BLaER1 treated with 17β-estradiol and CSF1 and Interleukin-3, amounts not matched to agents 10 nM and 100 nM (cell line): ENCODE results near the gene CILP.
"Not testable (repeated sequence)": the region's sequence is repeated elsewhere in the genome, so short reads cannot be mapped to it uniquely, and the experiment has no call there.

Experiments used
- H3K27ac ChIP-seq, 11 experiments: shearing (Covaris generic); formaldehyde crosslinking; 2 replicates each; pipeline ENCODE4 v1.8.1; 2022
- H3K27me3 ChIP-seq, 11 experiments: shearing (Covaris generic); formaldehyde crosslinking; 2 replicates each; pipeline ENCODE4 v1.8.1; 2022
- H3K36me3 ChIP-seq, 11 experiments: shearing (Covaris generic); formaldehyde crosslinking; 2 replicates each; pipeline ENCODE4 v1.8.1; 2022
- H3K4me1 ChIP-seq, 10 experiments: shearing (Covaris generic); formaldehyde crosslinking; 2 replicates each; pipeline ENCODE4 v1.8.1; 2022
- H3K4me2 ChIP-seq, 11 experiments: shearing (Covaris generic); formaldehyde crosslinking; 2 replicates each; pipeline ENCODE4 v1.8.1; 2022
- H3K4me3 ChIP-seq, 10 experiments: shearing (Covaris generic); formaldehyde crosslinking; 2 replicates each; pipeline ENCODE4 v1.8.1; 2022
- H3K9ac ChIP-seq, 11 experiments: shearing (Covaris generic); formaldehyde crosslinking; 2 replicates each; pipeline ENCODE4 v1.8.1; 2022
- H3K9me3 ChIP-seq, 11 experiments: shearing (Covaris generic); formaldehyde crosslinking; replicated peaks in 1 of 11; 2 replicates each; pipeline ENCODE4 v1.8.1; 2022
- H4K20me1 ChIP-seq, 11 experiments: shearing (Covaris generic); formaldehyde crosslinking; 2 replicates each; pipeline ENCODE4 v1.8.1; 2022
- Cebpa-rat ChIP-seq, 11 experiments: shearing (Covaris generic); IDR thresholded peaks; 2 replicates each; pipeline ENCODE4 v1.8.1; 2022

Gene CILP

GRCh38 chr15:65248511-65249255 lies 37.4 kb upstream of the CILP start:
- H3K4me1 ChIP-seq: peaks cover 0 to 7% (median 0%) of the 10 kb centered on the region in 10 experiments; a peak in 1 of 20 replicates
- H3K4me2 ChIP-seq: no peak overlapping the region
- peaks cover 0 to 36% (median 10%) of the 10 kb centered on the region in 11 experiments; a peak in 9 of 22 replicates for H3K36me3 ChIP-seq
- no peak for TF ChIP-seq Cebpa-rat (IDR thresholded peaks at IDR 0.05)
- H3K4me3 ChIP-seq: no peak overlapping the region
- H3K9ac ChIP-seq: no peak overlapping the region
- no peaks in the 10 kb centered on the region for H3K27me3 ChIP-seq
- H4K20me1 ChIP-seq: 0 out of 22 replicates have a peak, but pooled peaks cover 0 to 11% (median 0%) of the 10 kb centered on the region in 11 experiments
- H3K9me3 ChIP-seq: peaks cover 0 to 11% (median 0%) of the 10 kb centered on the region in 11 experiments; a peak in 2 of 22 replicates
- no peak overlapping the region for H3K27ac ChIP-seq

DNA sequence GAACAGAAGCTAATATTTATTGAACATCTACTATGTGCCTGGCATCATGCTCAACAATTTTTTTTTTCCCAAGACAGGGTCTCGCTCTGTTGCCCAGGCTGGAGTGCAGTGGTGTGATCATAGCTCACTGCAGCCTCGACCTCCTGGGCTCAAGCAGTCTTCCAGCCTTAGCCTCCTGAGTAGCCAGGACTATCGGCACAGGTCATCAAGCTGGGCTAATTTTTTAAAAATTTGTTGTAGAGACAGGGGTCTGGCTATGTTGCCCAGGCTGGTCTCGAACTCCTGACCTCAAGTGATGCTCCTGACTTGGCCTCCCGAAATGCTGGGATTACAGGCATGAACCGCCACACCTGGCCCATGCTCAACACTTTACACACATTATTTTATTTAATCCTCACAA lies 35.7 kb upstream of the CILP start:
- Histone ChIP-seq H3K27me3 (no peaks in the 10 kb centered on the region), H3K4me1 (no peaks in the 10 kb centered on the region), H4K20me1 (0 out of 22 replicates have a peak, but pooled peaks cover 0 to 11% (median 0%) of the 10 kb centered on the region in 11 experiments), H3K4me2 (no peak overlapping the region), H3K4me3 (no peak overlapping the region), H3K9ac (no peak overlapping the region), H3K36me3 (peaks cover 0 to 36% (median 10%) of the 10 kb centered on the region in 11 experiments; a peak in 9 of 22 replicates), H3K9me3 (peaks cover 0 to 11% (median 0%) of the 10 kb centered on the region in 11 experiments; a peak in 2 of 22 replicates), H3K27ac (no peak overlapping the region)
- no peak for TF ChIP-seq Cebpa-rat (IDR thresholded peaks at IDR 0.05)

DNA sequence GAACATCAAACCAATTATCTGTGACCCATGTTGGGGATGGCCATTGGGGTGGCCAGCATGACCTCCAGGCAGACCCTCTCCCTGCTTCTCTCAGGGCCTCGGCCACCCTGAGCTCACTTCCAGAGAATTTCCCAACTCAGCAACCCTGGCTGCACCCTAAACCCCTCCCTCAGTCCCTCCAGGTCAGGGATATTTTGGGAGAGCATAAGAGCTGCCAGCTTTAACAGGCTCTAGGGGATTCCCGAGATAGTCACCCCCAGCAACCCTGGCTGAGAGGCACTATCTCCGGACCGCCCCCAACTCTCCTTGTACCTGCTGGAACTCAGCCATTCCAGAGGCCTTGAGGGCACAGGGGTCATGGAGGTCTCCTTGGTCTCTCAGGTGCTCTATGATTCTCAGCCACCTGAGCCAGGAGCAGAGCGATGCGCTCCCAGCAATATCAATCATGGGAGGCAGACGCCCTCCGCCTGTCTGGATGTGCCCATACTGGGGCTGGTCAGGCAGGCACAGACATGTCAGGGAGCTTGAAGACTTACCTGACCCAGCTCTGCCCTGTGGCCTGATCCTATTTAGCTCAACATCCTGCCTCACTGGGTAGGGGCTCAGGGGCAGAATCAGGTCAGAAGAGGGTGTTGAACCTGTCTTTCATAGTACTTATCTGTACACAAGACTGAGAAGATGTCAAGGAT lies 34.9 kb upstream of the CILP start:
- Histone ChIP-seq H3K27ac (no peak overlapping the region), H3K4me3 (no peak overlapping the region), H3K9me3 (peaks cover 0 to 11% (median 0%) of the 10 kb centered on the region in 11 experiments; a peak in 2 of 22 replicates), H3K36me3 (peaks cover 0 to 36% (median 10%) of the 10 kb centered on the region in 11 experiments; a peak in 9 of 22 replicates), H3K27me3 (no peaks in the 10 kb centered on the region), H3K9ac (no peak overlapping the region), H4K20me1 (0 out of 22 replicates have a peak, but pooled peaks cover 0 to 11% (median 0%) of the 10 kb centered on the region in 11 experiments), H3K4me2 (no peak overlapping the region), H3K4me1 (no peaks in the 10 kb centered on the region)
- TF ChIP-seq Cebpa-rat (IDR thresholded peaks at IDR 0.05): no peak

GRCh38 chr15:65245096-65245856 lies 34.0 kb upstream of the CILP start:
- Histone ChIP-seq H3K4me2 (no peak overlapping the region), H3K27ac (no peak overlapping the region), H3K27me3 (no peaks in the 10 kb centered on the region), H3K9me3 (peaks cover 0 to 11% (median 0%) of the 10 kb centered on the region in 11 experiments; a peak in 2 of 22 replicates), H3K4me1 (peaks cover 0 to 1% (median 0%) of the 10 kb centered on the region in 10 experiments; a peak in 2 of 20 replicates), H3K36me3 (peaks cover 0 to 36% (median 10%) of the 10 kb centered on the region in 11 experiments; a peak in 9 of 22 replicates), H4K20me1 (0 out of 22 replicates have a peak, but pooled peaks cover 0 to 11% (median 0%) of the 10 kb centered on the region in 11 experiments), H3K4me3 (no peak overlapping the region), H3K9ac (no peak overlapping the region)
- no peak for TF ChIP-seq Cebpa-rat (IDR thresholded peaks at IDR 0.05)

DNA sequence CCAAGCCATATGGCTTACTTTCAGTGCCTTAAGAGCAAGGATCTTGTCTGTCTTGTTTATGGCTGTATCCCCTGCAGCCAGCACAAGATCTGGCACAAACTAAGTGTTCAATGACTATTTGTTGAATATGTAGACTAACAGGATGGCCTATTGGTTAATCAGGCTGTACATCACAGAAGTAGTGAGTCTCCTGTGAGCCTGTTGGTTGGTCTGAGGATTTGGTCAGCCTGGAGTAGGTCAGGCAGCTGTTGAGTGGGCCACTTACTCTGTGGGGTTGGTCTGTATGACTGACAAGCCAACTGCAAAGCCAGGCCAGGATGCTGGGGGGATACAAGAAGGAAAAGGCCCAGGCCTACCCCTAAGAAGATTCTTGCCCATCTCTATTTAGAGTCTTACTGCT lies 33.4 kb upstream of the CILP start:
- Histone ChIP-seq H3K36me3 (peaks cover 0 to 36% (median 10%) of the 10 kb centered on the region in 11 experiments; a peak in 9 of 22 replicates), H3K4me3 (no peak overlapping the region), H3K4me2 (no peak overlapping the region), H3K27me3 (no peaks in the 10 kb centered on the region), H3K9ac (no peak overlapping the region), H3K9me3 (peaks cover 0 to 11% (median 0%) of the 10 kb centered on the region in 11 experiments; a peak in 2 of 22 replicates), H3K4me1 (peaks cover 0 to 5% (median 0%) of the 10 kb centered on the region in 10 experiments; a peak in 2 of 20 replicates), H3K27ac (no peak overlapping the region), H4K20me1 (0 out of 22 replicates have a peak, but pooled peaks cover 0 to 5% (median 0%) of the 10 kb centered on the region in 11 experiments)
- no peak for TF ChIP-seq Cebpa-rat (IDR thresholded peaks at IDR 0.05)

DNA sequence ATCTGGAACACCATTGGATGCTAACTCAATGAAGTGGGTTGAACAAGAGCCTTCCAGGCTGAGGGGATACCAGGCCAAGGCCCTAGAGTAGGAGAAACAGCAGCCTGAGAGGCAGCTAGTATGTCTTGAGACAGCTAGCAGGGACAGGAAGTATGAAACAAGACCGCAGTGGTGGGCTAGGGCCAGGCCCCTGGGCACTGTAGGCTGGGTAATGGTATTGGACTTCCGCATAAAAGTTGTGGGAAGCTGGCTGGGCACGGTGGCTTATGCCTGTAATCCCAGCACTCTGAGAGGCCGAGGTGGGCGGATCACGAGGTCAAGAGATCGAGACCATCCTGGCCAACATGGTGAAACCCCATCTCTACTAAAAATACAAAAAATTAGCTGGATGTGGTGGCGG lies 25.2 kb upstream of the CILP start:
- H3K27me3 ChIP-seq, H3K9me3 ChIP-seq, H3K4me2 ChIP-seq, H3K27ac ChIP-seq, H3K4me3 ChIP-seq, H3K9ac ChIP-seq, H4K20me1 ChIP-seq, H3K36me3 ChIP-seq: not testable (repeated sequence)
- peaks cover 0 to 15% (median 13%) of the 10 kb centered on the region in 10 experiments; a peak in 18 of 20 replicates for H3K4me1 ChIP-seq

DNA sequence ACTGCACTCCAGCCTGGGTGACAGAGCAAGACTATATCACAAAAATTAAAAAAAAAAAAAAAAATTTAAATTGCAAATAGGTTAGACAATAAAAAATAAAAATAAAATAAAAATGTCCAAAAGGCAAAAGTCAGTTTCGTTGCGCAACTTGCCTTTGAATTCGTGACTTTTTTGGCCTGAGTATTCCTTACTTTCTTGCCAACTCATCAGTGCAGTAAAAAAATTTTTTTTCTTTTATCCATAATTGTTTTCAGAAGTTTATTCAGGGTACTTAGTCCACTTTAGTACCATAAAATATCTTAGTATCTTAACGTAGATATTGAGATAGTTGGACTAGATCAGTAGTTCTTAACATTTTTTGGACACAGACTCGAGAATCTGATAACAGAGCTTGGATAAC lies 22.4 kb upstream of the CILP start:
- H4K20me1 ChIP-seq: no peaks in the 10 kb centered on the region
- no peak overlapping the region for H3K4me2 ChIP-seq
- H3K9me3 ChIP-seq: no peaks in the 10 kb centered on the region
- peak in 3 of 11 experiments; percentile 14 to 35 (median 27); a peak in 1 of 22 replicates for TF ChIP-seq Cebpa-rat (IDR thresholded peaks at IDR 0.05)
- H3K27ac ChIP-seq: no peak overlapping the region
- no peaks in the 10 kb centered on the region for H3K36me3 ChIP-seq
- H3K27me3 ChIP-seq: no peaks in the 10 kb centered on the region
- H3K4me3 ChIP-seq: no peak overlapping the region
- peaks cover 1 to 15% (median 12%) of the 10 kb centered on the region in 10 experiments; a peak in 19 of 20 replicates for H3K4me1 ChIP-seq
- H3K9ac ChIP-seq: no peak overlapping the region

- Histone ChIP-seq H3K9ac (no peak overlapping the region), H4K20me1 (no peaks in the 10 kb centered on the region), H3K27ac (no peak overlapping the region), H3K36me3 (no peaks in the 10 kb centered on the region), H3K4me3 (no peak overlapping the region), H3K27me3 (no peaks in the 10 kb centered on the region), H3K4me2 (no peak overlapping the region), H3K4me1 (peaks cover 8 to 16% (median 12%) of the 10 kb centered on the region in 10 experiments), H3K9me3 (no peaks in the 10 kb centered on the region)
- no peak for TF ChIP-seq Cebpa-rat (IDR thresholded peaks at IDR 0.05)
Measured at GRCh38 chr15:65232520-65232919, 21.2 kb upstream of the CILP start.
